HG03354 (cell line): ENCODE measurements around the gene FKBP1B.
"Not testable (repeated sequence)": the region's sequence is repeated elsewhere in the genome, so short reads cannot be mapped to it uniquely, and the experiment has no call there.

Experiments
- ATAC-seq: cut with Tn5 transposase; IDR thresholded peaks from one replicate; pipeline ENCODE4 v1.9.1; 2021; ENCODE audit warnings: mild to moderate bottlenecking; ENCODE audit not compliant: unreplicated experiment, poor library complexity, severe bottlenecking

Gene FKBP1B

DNA sequence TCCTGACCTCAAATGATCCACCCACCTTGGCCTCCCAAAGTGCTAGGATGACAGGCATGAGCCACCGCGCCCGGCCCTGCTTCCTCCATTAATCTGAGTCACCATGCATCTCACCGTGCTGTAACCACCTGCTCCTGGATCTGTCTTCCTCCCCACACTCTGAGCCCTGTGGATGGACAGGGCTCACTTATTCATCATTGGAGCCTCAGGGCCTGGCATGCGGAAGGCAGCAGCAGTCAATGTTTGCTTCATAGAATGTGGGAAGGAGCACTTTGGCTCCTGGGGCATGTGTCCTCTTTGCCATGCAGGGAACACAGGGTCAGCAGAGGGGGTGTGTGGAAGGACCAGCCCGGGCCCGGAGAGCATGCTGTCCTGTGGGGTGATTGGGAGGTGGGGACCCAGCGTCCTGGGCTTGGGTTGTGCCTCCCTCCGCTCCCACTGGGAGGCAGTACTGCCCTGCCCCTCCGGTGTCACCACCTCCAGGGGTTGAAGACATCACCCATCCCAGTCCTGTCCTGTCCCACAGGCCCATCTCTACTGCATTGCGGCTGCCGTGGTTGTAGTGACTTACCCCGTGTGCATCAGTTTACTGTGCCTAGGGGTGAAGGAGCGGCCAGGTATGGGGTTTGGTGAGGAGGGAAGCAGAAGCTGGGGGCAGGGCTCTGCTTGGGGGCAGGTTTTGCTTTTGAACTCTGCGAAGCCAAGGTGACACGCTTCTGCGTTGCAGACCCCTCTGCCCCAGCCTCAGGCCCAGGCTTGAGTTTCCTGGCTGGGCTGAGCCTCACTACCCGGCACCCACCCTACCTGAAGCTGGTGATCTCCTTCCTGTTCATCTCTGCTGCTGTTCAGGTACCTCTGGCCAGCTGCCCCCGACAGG, 28.2 kb upstream of the FKBP1B start:
- no peak for ATAC-seq

- no peak for ATAC-seq
Observed at GRCh38 chr2:24022324-24022974, 27.1 kb upstream of the FKBP1B start.

DNA sequence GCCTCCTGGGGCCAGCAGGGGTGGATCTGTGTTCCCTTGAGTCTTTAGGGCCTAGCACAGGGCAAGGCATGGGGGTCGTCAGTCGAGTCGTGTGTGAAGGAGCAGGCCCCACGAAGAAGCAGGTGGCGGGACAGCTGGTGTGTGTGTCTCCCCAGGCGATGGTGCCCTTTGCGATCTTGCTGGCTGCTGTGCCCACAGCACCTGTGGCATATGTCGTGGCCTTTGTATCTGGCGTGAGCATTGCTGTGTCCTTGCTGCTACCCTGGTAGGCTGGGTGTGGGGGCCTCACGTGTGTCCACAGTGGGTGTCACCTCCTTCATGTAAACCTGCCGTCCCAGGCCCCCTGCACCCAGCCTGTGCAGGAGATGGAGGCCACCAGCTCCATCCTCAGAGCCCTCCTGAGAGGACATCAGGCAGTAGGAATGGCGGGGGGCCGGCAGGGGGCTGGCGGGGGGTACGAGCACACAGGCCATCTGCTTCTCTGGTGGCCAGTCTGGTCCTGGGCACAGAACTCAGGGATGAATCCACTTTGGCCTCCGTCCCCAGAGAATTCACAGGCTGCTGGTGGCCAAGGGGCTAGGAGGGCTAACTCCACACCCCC, 26.5 kb upstream of the FKBP1B start:
- no peak for ATAC-seq

DNA sequence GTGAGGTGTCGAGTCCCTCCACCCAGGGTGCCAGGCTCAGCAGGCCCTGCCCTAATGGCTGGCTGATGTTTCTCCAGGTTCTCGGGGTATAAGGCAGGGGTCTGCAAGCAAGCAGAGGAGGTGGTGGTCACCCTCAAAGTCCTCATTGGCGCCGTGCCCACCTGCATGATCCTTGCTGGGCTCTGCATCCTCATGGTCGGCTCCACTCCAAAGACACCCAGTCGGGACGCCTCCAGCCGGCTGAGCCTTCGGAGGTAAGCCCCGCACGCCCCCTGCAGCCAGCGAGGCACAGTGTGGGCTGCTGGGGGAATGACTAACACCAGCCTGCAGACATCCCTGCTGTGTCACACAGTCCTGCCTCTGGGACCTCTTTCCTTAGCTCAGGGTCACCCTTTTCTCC, 25.5 kb upstream of the FKBP1B start:
- no peak for ATAC-seq

GRCh38 chr2:24024996-24025663, 24.4 kb upstream of the FKBP1B start:
- no peak for ATAC-seq

DNA sequence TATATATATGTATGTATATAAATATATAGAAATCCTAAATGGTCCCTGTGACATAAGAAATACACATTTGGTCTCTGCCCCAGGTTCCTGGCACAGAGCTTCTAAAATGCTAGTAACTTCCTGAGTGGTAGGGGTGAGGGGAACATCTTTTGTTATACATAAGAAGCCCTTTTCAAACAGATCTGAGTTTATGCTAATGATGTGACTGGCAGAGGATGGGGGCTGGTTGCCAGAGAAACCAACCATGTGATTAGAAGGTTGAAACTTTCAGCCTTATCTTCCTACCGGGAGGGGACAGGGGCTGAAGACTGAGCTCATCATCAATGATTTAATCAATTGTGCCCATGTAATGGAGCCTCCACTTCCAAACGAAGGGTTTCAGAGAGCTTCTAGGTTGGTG, 23.3 kb upstream of the FKBP1B start:
- ATAC-seq: no peak

DNA sequence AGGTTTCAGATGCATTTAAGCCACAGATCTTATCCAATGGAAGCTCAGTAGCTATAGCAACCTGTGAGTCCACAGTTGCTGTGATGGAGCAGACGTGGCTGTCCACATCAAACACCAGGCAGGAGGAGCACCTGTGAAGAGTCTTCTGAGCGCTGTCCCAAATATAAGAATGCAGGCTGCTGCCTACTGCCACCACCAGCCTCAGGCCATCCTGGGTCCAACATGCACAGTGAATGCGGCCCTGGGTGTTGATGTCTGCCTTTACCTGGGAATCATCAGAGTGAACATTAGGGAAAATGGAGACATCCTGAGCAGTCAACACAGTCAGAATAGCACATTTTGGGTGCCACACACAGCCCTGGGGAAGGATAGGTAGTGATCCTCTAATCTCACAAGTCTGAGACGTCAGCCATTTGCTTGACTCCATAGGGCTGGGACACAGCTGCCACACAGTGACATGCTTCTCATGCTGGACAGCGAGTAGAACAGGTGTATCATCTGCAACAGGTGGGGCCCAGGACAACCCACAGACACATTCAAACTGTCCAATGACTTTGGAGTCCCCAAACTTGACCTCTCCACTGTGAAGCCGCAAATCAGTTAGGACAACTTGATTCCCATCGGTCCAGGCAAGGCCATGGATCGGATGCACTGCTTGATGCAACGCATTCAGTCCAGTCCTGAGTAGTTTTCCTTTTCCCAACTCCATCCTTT, 10.6 kb upstream of the FKBP1B start:
- no peak for ATAC-seq

- ATAC-seq: no peak
Observed at GRCh38 chr2:24040511-24040910, 9.0 kb upstream of the FKBP1B start.

DNA sequence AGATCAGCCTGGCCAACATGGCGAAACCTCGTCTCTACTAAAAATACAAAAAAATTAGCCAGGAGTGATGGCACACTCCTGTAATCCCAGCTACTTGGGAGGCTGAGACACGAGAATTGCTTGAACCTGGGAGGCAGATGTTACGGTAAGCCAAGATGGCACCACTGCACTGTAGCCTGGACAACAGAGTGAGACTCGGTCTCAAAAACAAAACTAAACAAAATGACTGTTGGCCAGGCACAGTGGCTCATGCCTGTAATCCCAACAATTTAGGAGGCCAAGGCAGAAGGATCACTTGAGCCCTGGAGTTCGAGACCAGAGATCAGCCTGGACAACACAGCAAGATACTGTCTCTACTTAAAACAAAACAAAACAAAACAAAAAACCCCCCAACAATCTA, 6.4 kb upstream of the FKBP1B start:
- not testable (repeated sequence) for ATAC-seq

GRCh38 chr2:24045511-24046508, 3.7 kb upstream of the FKBP1B start:
- ATAC-seq: no peak

DNA sequence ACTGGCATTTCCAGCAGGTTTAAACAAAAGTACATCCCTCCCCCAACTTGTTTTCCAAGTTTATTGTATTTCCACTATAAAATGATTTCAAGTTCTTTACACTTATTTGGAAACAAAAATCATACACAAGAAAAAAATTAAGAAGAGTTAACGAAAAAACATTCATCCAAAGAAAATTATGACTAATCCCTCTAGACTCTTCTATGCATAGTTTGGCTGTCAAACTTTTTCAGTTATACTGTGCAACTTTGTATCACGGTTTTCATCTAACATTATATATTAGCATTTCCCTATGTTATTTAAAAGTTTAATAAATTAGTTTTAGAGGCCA, 3.0 kb upstream of the FKBP1B start:
- no peak for ATAC-seq

- peak; percentile 100 for ATAC-seq
Observed at GRCh38 chr2:24046930-24047702, 2.4 kb upstream of the FKBP1B start, which contains the start of gene WDCP. Gene WDCP, minus strand, starts transcription at chr2:24047391. Its CDS starts 7,897 bp downstream, at chr2:24039494.

DNA sequence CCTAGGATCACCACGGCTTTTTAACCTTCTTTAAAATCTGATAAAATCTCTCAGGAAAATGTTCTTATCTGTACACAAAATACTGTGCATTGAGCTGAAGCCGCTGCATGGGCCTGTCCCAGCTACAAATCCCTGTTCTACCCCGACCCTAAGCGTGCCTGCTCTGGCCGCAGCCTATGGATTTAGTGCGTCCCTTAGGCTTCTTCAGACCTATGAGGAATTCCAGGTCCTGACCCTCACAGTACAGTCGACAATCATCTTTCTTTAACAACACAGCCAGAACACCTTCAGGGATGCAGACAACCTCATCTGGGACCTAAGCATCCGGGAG, 1.9 kb upstream of the FKBP1B start:
- ATAC-seq: no peak

DNA sequence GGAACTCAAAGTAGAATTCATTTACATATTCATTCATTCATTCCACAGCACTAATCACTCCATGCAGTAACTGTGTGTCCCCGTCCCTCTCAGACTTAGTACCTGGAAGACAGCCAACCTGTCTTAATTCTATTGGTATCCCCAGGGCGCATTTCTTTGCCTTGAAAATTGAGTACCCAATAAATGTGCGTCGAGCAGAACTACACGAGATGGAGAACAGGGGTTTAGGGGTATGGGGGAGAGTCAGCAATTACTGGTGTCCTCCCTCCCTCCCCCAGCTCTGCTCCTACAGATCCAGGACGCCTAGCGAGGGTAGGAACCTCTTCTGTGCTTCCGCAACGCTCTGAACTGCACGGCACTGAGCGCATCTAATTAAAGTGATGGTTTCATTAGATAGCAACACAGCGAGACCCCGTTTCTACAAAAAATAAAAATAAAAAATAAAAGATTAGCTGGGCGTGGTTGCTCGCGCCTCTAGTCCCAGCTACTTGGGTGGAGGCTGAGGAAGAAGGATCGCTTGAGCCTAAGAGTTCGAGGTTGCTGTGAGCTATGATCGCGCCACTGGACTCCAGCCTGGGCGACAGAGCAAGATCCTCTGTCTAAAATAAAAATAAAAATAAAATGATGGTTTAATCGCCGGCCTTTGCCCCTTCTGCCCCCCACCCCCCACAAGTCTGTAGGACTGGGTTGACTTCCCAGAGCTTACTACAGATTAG, 614 bp upstream of the FKBP1B start:
- ATAC-seq: no peak

GRCh38 chr2:24050041-24050979, 769 bp downstream of the FKBP1B start:
- ATAC-seq: no peak

GRCh38 chr2:24051833-24052232, 2.3 kb downstream of the FKBP1B start:
- ATAC-seq: no peak
